NCI-H128 (cell line): Measurements from ENCODE around the gene OR5K4.
"Not testable (repeated sequence)": the region's sequence is repeated elsewhere in the genome, so short reads cannot be mapped to it uniquely, and the experiment has no call there.

Source experiments
- DNase-seq: peaks from one replicate; lab custom pipeline; 2025; ENCODE audit not compliant: unreplicated experiment; lab: John Stamatoyannopoulos, UW

The OR5K4 gene

GRCh38 chr3:98367464-98368246 is 14.0 kb downstream of the OR5K4 start:
- no peak for DNase-seq

- no peak for DNase-seq
These were observed 17.5 kb downstream of the OR5K4 start for GRCh38 chr3:98371186-98371585.

- no peak for DNase-seq
These were observed 18.2 kb downstream of the OR5K4 start for GRCh38 chr3:98371853-98372252.

GRCh38 chr3:98372445-98372844 is 18.8 kb downstream of the OR5K4 start:
- no peak for DNase-seq

GRCh38 chr3:98376631-98377030 is 23.0 kb downstream of the OR5K4 start:
- no peak for DNase-seq

GRCh38 chr3:98388147-98388546 is 34.5 kb downstream of the OR5K4 start:
- no peak for DNase-seq

GRCh38 chr3:98390366-98390765 is 36.7 kb downstream of the OR5K4 start, which contains the start of gene OR5K3:
Gene OR5K3, plus strand, starts transcription at chr3:98390666. Its CDS starts 0 bp downstream, at chr3:98390666.
- no peak for DNase-seq

- no peak for DNase-seq
These were observed 41.4 kb downstream of the OR5K4 start for GRCh38 chr3:98395101-98395500.

GRCh38 chr3:98396482-98396881 is 42.8 kb downstream of the OR5K4 start:
- DNase-seq: not testable (repeated sequence)

GRCh38 chr3:98398513-98398912 is 44.9 kb downstream of the OR5K4 start:
- DNase-seq: no peak

GRCh38 chr3:98402507-98402906 is 48.9 kb downstream of the OR5K4 start:
- no peak for DNase-seq

- no peak for DNase-seq
These were observed 50.4 kb downstream of the OR5K4 start for GRCh38 chr3:98404010-98404409.
